Immature natural killer cell (primary cell): Measurements from ENCODE around the gene TGM4. TPM values are rescaled to one million over a fixed set of nuclear protein-coding genes. Genes with fewer than 3 reads are reported as not detected.

Source experiments
- DNase-seq, 3 donors: peaks; one replicate each; pipeline ENCODE4 v3.0.0; 2022; ENCODE audit warnings: mixed read lengths in 1 of 3
- H3K27ac Mint-ChIP-seq, 6 donors: one replicate each; pipeline ENCODE4 v1.8.0; 2020; ENCODE audit warnings: mixed read lengths in 6 of 6, mild to moderate bottlenecking in 5 of 6, inconsistent platforms in 4 of 6, moderate library complexity in 3 of 6
- H3K27me3 Mint-ChIP-seq, 3 donors: one replicate each; pipeline ENCODE4 v1.8.0; 2020 to 2021; ENCODE audit warnings: low read depth in 3 of 3, mild to moderate bottlenecking in 3 of 3, mixed read lengths in 3 of 3, moderate library complexity in 3 of 3, inconsistent platforms in 1 of 3
- H3K36me3 Mint-ChIP-seq, 3 donors: one replicate each; pipeline ENCODE4 v1.8.0; 2020; ENCODE audit warnings: mixed read lengths in 3 of 3, inconsistent platforms in 2 of 3, mild to moderate bottlenecking in 2 of 3
- H3K4me1 Mint-ChIP-seq, 2 donors: one replicate each; pipeline ENCODE4 v1.8.0; 2020; ENCODE audit warnings: inconsistent platforms in 2 of 2, mild to moderate bottlenecking in 2 of 2, mixed read lengths in 2 of 2, moderate library complexity in 1 of 2
- H3K4me3 Mint-ChIP-seq, 5 donors: one replicate each; pipeline ENCODE4 v1.8.0; 2020; ENCODE audit warnings: mild to moderate bottlenecking in 5 of 5, mixed read lengths in 5 of 5, inconsistent platforms in 3 of 5, moderate library complexity in 3 of 5
- H3K9me3 Mint-ChIP-seq, 6 donors: one replicate each; pipeline ENCODE4 v1.8.0; 2020; ENCODE audit warnings: mild to moderate bottlenecking in 6 of 6, mixed read lengths in 6 of 6, inconsistent platforms in 4 of 6, moderate library complexity in 3 of 6
- polyA plus RNA-seq, 3 donors: library from polyadenylated mRNA; unstranded; fragments of 300-500 nt; fragmentation: Illumina TruSeq; gene quantifications; one replicate each; pipeline ENCODE4 v1.2.3, GENCODE V29; 2021

The TGM4 gene
- polyA plus RNA-seq, 3 donors from 2014 or later, result 0.15 TPM; not detected in 2

DNA sequence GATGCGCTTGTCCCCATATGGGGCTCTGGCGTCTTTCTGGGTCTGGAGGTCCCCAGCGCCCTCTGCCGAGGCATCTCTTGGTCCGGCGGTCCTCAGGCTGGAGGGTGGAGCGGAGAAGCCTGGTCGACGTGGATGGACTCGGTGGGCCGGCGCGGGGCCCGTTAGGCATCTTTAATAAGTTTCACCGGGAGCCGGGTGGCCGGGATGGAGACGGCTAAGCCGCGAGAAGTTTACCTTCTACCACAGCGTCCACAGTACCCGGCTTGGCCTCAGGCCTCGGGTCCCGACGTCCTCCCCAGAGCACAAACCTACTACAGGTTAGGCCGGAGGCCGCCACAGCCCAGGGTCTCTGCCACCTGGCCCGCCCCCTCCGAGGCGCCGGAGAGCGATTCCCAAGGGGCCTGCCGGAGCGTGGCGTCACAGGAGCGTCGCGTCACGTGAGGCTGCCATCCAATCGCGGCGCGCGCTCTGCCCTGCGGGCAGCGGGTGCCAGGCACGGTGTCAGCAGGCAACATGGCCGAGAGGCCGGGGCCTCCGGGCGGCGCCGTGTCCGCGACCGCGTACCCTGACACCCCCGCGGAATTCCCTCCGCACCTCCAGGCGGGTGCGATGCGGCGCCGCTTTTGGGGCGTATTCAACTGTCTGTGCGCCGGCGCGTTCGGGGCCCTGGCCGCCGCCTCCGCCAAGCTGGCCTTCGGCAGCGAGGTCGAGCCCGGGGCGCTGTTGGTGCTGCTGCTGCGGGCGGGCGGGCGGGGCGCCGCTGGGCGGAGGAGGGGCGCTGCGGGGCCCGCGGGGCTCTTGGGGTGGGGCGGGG is 12.8 kb upstream of the TGM4 start, which contains the start of gene TMEM42:
Gene TMEM42 (plus strand): TSS at position 501 of the 814 bp plus-strand sequence. CDS start 13 bp downstream, at position 514.
- peak; percentile 91 to 92 (median 92) for DNase-seq
- Mint-ChIP-seq H3K27me3 (peaks cover 2 to 15% (median 5%) of the 10 kb centered on the region in 3 donors), H3K4me1 (peaks cover 42 to 48% of the 10 kb centered on the region in 2 donors), H3K36me3 (no peaks in the 10 kb centered on the region), H3K27ac (peak within 1 kb of the TSS; percentile 90 to 98 (median 95)), H3K4me3 (peak within 1 kb of the TSS; percentile 88 to 93 (median 92)), H3K9me3 (no peaks in the 10 kb centered on the region)

DNA sequence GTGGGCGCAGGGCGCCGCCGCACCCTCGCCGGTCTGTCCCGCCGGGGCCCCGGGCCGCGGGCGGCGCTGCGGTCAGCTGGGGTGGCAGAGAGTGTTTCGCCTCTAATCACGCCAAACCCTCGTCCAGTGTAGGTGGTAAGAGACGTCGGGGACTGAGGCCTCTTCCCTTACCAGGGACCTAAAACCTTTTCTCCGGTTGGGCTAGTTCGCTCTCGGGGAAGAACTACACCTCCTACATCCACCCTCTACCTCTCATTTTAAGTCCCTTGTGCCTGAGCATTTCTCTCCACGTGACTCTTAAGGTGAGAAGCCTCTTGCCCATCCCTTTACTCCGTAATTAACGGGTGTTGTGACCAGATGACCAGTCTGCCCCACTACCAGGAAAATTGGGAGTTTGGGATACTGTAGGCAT is 12.2 kb upstream of the TGM4 start:
- Mint-ChIP-seq H3K27me3 (peaks cover 2 to 15% (median 5%) of the 10 kb centered on the region in 3 donors), H3K36me3 (peaks cover 0 to 4% (median 0%) of the 10 kb centered on the region in 3 donors), H3K4me1 (peaks cover 48 to 54% of the 10 kb centered on the region in 2 donors), H3K27ac (peak overlapping the region; percentile 86 to 96 (median 94)), H3K4me3 (peak overlapping the region; percentile 84 to 90 (median 87)), H3K9me3 (no peaks in the 10 kb centered on the region)
- no peak for DNase-seq

DNA sequence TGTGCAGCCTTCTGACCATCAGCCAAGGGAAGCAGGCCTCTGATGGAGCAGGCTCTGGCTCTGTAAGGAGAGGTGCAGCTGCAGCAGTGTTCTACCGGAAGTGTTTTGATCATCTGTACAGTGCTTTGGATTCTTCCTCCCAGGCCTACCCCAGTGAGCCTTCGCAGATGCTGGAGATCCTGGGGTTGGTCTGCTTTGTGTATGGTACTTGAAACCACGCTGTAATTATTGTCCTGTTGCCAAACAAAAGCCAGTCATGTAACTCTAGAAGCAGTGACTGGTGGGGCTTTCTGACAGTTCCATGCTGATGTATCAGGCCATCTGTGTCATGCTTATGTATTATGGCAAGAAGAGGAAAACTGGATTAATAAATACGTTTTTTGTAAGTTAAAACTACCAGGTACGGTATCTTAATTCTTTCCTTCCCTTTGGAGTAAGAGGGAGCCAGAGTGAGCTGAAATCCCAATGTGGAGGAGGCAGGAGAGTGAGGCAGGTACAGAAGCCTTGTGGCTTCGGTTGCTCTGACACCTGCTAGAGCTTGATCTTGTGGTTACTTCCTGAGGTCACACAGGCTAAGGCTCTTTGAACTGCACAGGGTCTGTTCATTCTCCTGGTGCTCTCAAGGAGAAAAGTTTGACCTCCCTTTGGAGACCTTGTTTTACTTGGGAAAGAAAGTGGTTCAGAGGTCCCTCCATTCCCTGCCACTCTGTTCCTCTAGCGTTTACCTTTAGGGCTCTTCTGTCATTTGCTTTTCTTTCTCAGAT is 9.0 kb upstream of the TGM4 start:
- peak overlapping the region in 2 of 5 donors; percentile 10 to 13 for H3K4me3 Mint-ChIP-seq
- peaks cover 49 to 57% of the 10 kb centered on the region in 2 donors for H3K4me1 Mint-ChIP-seq
- peaks cover 2 to 15% (median 5%) of the 10 kb centered on the region in 3 donors for H3K27me3 Mint-ChIP-seq
- H3K27ac Mint-ChIP-seq, result peak overlapping the region in 5 of 6 donors; percentile 25 to 73 (median 59)
- peak; percentile 21 to 37 (median 24) for DNase-seq
- H3K36me3 Mint-ChIP-seq, result peaks cover 0 to 7% (median 6%) of the 10 kb centered on the region in 3 donors
- no peaks in the 10 kb centered on the region for H3K9me3 Mint-ChIP-seq

GRCh38 chr3:44867421-44868111 is 6.8 kb upstream of the TGM4 start:
- no peaks in the 10 kb centered on the region for H3K9me3 Mint-ChIP-seq

GRCh38 chr3:44870375-44871061 is 3.9 kb upstream of the TGM4 start:
- H3K4me3 Mint-ChIP-seq, result no peak overlapping the region
- peaks cover 16 to 20% of the 10 kb centered on the region in 2 donors for H3K4me1 Mint-ChIP-seq
- peaks cover 0 to 7% (median 6%) of the 10 kb centered on the region in 3 donors for H3K36me3 Mint-ChIP-seq
- H3K9me3 Mint-ChIP-seq, result no peaks in the 10 kb centered on the region
- H3K27me3 Mint-ChIP-seq, result peaks cover 0 to 4% (median 0%) of the 10 kb centered on the region in 3 donors
- DNase-seq, result no peak
- no peak overlapping the region for H3K27ac Mint-ChIP-seq

More at GRCh38 chr3:44867421-44868111, 6.8 kb upstream of the TGM4 start:
- Mint-ChIP-seq H3K4me1 (peaks cover 39 to 46% of the 10 kb centered on the region in 2 donors), H3K27ac (no peak overlapping the region), H3K4me3 (no peak overlapping the region), H3K36me3 (peaks cover 0 to 7% (median 6%) of the 10 kb centered on the region in 3 donors), H3K27me3 (peaks cover 1 to 8% (median 2%) of the 10 kb centered on the region in 3 donors)
- no peak for DNase-seq

DNA sequence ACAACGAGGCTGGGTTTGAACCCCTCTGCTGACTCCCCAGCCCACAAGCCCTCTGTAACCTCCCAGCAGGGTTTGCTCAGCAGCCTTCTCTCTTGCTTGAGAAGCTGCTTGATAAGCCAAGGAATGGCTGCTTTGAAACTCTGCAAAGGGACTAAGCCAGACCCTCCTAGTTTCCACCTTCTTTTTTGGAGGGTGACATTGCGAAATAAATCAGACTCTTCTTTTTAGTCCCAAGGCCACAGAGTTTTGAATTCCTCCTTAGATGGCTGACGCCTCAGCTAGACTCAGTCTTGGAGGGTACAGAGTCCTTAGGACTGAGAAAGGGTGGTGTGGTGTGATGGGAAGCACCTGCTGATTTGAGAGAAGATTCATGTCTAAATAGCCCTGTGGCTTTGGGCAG is 1.2 kb downstream of the TGM4 start:
- DNase-seq, result no peak
- Mint-ChIP-seq H3K4me3 (no peak overlapping the region), H3K27me3 (peaks cover 0 to 4% (median 1%) of the 10 kb centered on the region in 3 donors), H3K36me3 (no peaks in the 10 kb centered on the region), H3K9me3 (no peaks in the 10 kb centered on the region), H3K27ac (no peak overlapping the region), H3K4me1 (no peaks in the 10 kb centered on the region)

DNA sequence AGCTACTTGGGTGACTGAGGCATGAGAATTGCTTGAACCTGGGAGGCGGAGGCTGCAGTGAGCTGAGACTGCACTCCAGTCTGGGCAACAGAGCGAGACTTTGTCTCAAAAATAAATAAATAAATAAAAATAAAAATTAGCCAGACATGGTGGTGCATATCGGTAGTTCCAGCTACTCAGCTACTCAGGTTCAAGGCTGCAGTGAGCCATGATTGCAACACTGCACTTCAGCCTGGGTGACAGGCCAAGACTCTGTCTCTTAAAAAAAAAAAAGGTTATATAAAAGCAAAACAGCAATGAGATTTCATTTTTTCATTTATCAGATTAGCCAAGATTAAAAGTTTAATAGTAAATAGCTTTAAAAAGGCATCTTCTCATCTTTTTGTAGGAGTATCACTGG is 2.9 kb downstream of the TGM4 start:
- Mint-ChIP-seq H3K4me3 (no peak overlapping the region), H3K9me3 (no peaks in the 10 kb centered on the region), H3K36me3 (no peaks in the 10 kb centered on the region), H3K4me1 (no peaks in the 10 kb centered on the region), H3K27me3 (peaks cover 0 to 4% (median 0%) of the 10 kb centered on the region in 3 donors), H3K27ac (no peak overlapping the region)
- DNase-seq, result no peak

DNA sequence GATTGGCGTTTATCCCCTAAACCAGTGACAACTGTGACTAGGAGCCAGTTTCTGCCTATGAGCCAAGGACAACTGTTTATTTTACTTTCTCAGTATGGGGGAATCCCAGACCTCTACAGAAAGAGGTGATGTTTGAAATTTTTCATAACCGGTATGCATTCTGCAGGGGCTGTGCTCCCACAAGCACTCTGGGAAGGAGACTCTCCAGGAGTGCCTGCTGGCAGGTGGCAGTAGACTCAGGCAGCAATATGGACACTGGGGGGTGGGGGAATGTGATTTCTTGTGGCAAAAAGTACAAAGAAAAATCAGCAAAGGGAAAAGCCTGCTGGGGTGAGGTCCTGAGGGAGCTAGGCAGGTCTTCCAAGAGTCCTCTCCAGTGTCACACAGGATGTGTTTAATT is 5.9 kb downstream of the TGM4 start:
- H3K9me3 Mint-ChIP-seq, result no peaks in the 10 kb centered on the region
- DNase-seq, result no peak
- H3K4me1 Mint-ChIP-seq, result no peaks in the 10 kb centered on the region
- peaks cover 0 to 10% (median 2%) of the 10 kb centered on the region in 3 donors for H3K27me3 Mint-ChIP-seq
- H3K27ac Mint-ChIP-seq, result no peak overlapping the region
- no peak overlapping the region for H3K4me3 Mint-ChIP-seq
- no peaks in the 10 kb centered on the region for H3K36me3 Mint-ChIP-seq

- Mint-ChIP-seq H3K36me3 (no peaks in the 10 kb centered on the region), H3K27me3 (peaks cover 2 to 7% (median 4%) of the 10 kb centered on the region in 3 donors), H3K27ac (no peak overlapping the region), H3K4me3 (no peak overlapping the region), H3K9me3 (no peaks in the 10 kb centered on the region), H3K4me1 (no peaks in the 10 kb centered on the region)
- no peak for DNase-seq
These were observed 9.0 kb downstream of the TGM4 start for GRCh38 chr3:44883213-44883955.

GRCh38 chr3:44883999-44884431 is 9.6 kb downstream of the TGM4 start:
- Mint-ChIP-seq H3K4me1 (no peaks in the 10 kb centered on the region), H3K36me3 (no peaks in the 10 kb centered on the region), H3K4me3 (no peak overlapping the region), H3K9me3 (no peaks in the 10 kb centered on the region), H3K27ac (no peak overlapping the region), H3K27me3 (peaks cover 2 to 5% (median 4%) of the 10 kb centered on the region in 3 donors)
- DNase-seq, result no peak

- Mint-ChIP-seq H3K36me3 (no peaks in the 10 kb centered on the region), H3K9me3 (no peaks in the 10 kb centered on the region), H3K27me3 (peaks cover 2 to 5% (median 4%) of the 10 kb centered on the region in 3 donors), H3K27ac (no peak overlapping the region), H3K4me1 (no peaks in the 10 kb centered on the region), H3K4me3 (no peak overlapping the region)
- no peak for DNase-seq
These were observed 11.2 kb downstream of the TGM4 start for GRCh38 chr3:44885618-44886017.

DNA sequence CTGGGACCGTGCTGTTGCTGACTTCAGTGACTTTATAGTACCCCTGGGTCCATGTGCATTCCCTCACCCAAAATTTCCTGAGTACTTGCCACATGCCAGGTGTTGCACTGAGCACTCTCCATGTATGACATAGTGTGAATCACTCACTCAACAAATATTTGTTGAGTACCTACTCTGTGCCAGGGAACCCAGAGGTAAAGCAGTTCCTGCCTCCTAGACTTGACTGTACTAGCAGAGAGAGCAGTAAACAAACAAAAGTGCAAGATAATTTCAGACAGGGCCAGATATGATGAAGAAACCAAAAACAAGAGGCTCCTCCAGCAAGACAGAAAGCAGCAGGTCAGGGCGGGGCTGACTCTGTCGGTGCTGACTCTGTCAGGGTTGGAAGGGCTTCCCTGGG is 12.2 kb downstream of the TGM4 start:
- Mint-ChIP-seq H3K9me3 (no peaks in the 10 kb centered on the region), H3K27ac (no peak overlapping the region), H3K36me3 (no peaks in the 10 kb centered on the region), H3K4me1 (no peaks in the 10 kb centered on the region), H3K4me3 (no peak overlapping the region), H3K27me3 (peaks cover 2 to 5% (median 4%) of the 10 kb centered on the region in 3 donors)
- no peak for DNase-seq
